ENCODE measurements around the gene TAS2R31.

The TAS2R31 gene

DNA sequence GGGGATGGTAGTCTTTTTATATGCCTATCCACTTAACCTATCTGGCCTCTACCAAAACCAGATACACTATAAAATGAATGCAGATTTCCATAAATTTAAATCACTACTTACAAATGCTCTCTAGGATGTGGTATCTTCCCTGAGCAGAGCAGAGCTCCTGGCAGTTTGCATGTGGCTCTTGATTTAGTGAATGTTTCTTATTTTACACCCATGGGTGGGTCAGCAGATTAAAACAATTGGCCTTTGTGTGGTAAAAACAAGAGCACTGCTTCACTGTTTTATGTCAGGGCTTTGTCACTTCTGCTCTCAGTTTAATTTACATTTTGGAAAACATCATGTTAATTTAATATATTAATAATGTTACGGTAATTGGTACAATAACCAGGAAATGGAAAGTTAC is 14.3 kb downstream of the TAS2R31 start:
- TF ChIP-seq CTCF (IDR thresholded peaks at IDR 0.05), result no peak
- Mint-ChIP-seq H3K9me3 (no peaks in the 10 kb centered on the region), H3K4me3 (no peak overlapping the region), H3K27me3 (ENCODE audit: low read depth, poor library complexity) (no peaks in the 10 kb centered on the region), H3K36me3 (ENCODE audit: low read depth) (peaks cover 23% of the 10 kb centered on the region), H3K4me1 (no peaks in the 10 kb centered on the region), H3K27ac (no peak overlapping the region)
- DNase-seq, result no peak

- H3K36me3 Mint-ChIP-seq (ENCODE audit: low read depth), result peaks cover 19% of the 10 kb centered on the region
- H3K4me1 Mint-ChIP-seq, result no peaks in the 10 kb centered on the region
- no peak for TF ChIP-seq CTCF (IDR thresholded peaks at IDR 0.05)
- no peaks in the 10 kb centered on the region for H3K27me3 Mint-ChIP-seq (ENCODE audit: low read depth, poor library complexity)
- H3K27ac Mint-ChIP-seq, result no peak overlapping the region
- no peak for DNase-seq
- H3K9me3 Mint-ChIP-seq, result no peaks in the 10 kb centered on the region
- H3K4me3 Mint-ChIP-seq, result no peak overlapping the region
Measured at GRCh38 chr12:11015775-11016430, 15.3 kb downstream of the TAS2R31 start.

GRCh38 chr12:11014234-11014633 is 17.0 kb downstream of the TAS2R31 start:
- Mint-ChIP-seq H3K4me3 (no peak overlapping the region), H3K27ac (no peak overlapping the region), H3K27me3 (ENCODE audit: low read depth, poor library complexity) (no peaks in the 10 kb centered on the region), H3K36me3 (ENCODE audit: low read depth) (peaks cover 24% of the 10 kb centered on the region), H3K4me1 (no peaks in the 10 kb centered on the region), H3K9me3 (no peaks in the 10 kb centered on the region)
- TF ChIP-seq CTCF (IDR thresholded peaks at IDR 0.05), result no peak
- DNase-seq, result no peak

GRCh38 chr12:11007608-11008007 is 23.6 kb downstream of the TAS2R31 start:
- H3K36me3 Mint-ChIP-seq (ENCODE audit: low read depth), result peaks cover 20% of the 10 kb centered on the region
- H3K4me3 Mint-ChIP-seq, result no peak overlapping the region
- no peak for TF ChIP-seq CTCF (IDR thresholded peaks at IDR 0.05)

DNA sequence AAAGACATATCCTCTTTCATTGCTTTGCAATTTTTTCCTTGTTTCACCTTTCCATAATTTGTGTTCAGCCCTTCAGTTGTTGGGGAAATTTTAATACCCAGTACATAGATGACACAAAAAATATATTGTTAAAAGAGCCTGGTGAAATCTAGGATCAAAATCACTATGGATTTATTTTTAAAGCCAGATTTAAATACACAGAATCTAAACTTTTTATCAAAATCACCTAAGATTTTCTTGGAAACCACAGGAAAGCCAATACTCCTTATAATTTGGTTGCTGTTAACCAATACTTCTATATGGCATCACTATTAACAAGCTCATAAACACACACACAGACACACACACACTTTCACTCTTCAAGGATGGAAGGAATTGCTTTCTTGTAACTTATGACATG is 33.0 kb downstream of the TAS2R31 start, which contains the start of gene TAS2R20:
Gene TAS2R20, minus strand, starts transcription at position 101 of the 400 bp plus-strand sequence. CDS start 429 bp downstream, outside the sequence.
- no peak for DNase-seq
- H3K27ac Mint-ChIP-seq, result no peak within 1 kb of the TSS
- peaks cover 7% of the 10 kb centered on the region for H3K9me3 Mint-ChIP-seq
- H3K4me3 Mint-ChIP-seq, result no peak within 1 kb of the TSS
- H3K4me1 Mint-ChIP-seq, result no peaks in the 10 kb centered on the region
- no peaks in the 10 kb centered on the region for H3K27me3 Mint-ChIP-seq (ENCODE audit: low read depth, poor library complexity)
- no peak for TF ChIP-seq CTCF (IDR thresholded peaks at IDR 0.05)
- peaks cover 50% of the 10 kb centered on the region for H3K36me3 Mint-ChIP-seq (ENCODE audit: low read depth)

More at GRCh38 chr12:11007608-11008007, 23.6 kb downstream of the TAS2R31 start:
- no peaks in the 10 kb centered on the region for H3K27me3 Mint-ChIP-seq (ENCODE audit: low read depth, poor library complexity)
- H3K4me1 Mint-ChIP-seq, result no peaks in the 10 kb centered on the region
- no peak overlapping the region for H3K27ac Mint-ChIP-seq
- DNase-seq, result no peak
- H3K9me3 Mint-ChIP-seq, result no peaks in the 10 kb centered on the region

- no peak for DNase-seq
- Mint-ChIP-seq H3K27me3 (ENCODE audit: low read depth, poor library complexity) (no peaks in the 10 kb centered on the region), H3K36me3 (ENCODE audit: low read depth) (peaks cover 63% of the 10 kb centered on the region), H3K4me1 (no peaks in the 10 kb centered on the region), H3K4me3 (no peak overlapping the region), H3K9me3 (peaks cover 14% of the 10 kb centered on the region), H3K27ac (no peak overlapping the region)
- no peak for TF ChIP-seq CTCF (IDR thresholded peaks at IDR 0.05)
Measured at GRCh38 chr12:10994307-10994706, 36.9 kb downstream of the TAS2R31 start.

Measured in nephron progenitor cell (in vitro differentiated cells).